HepG2 (cell line): ENCODE measurements around the gene PDE4D.

Source experiments
- AFF4 ChIP-seq: sonication (generic); formaldehyde crosslinking; IDR thresholded peaks from 2 replicates; pipeline ENCODE4 v1.4.0; 2020; ENCODE audit warnings: missing genetic modification reagents
- ARID2 ChIP-seq: sonication (generic); formaldehyde crosslinking; IDR thresholded peaks from 2 replicates; pipeline ENCODE4 v1.8.1; 2022; ENCODE audit warnings: mild to moderate bottlenecking, missing genetic modification reagents, borderline replicate concordance
- GLI4 ChIP-seq: sonication (generic); formaldehyde crosslinking; IDR thresholded peaks from 2 replicates; pipeline ENCODE4 v1.5.1; 2020; ENCODE audit warnings: missing genetic modification reagents, mild to moderate bottlenecking, moderate library complexity, borderline replicate concordance
- HDAC6 ChIP-seq: fragments of 200-600 bp; sonication (generic); IDR thresholded peaks from 2 replicates; pipeline ENCODE4 v1.7.0; 2017; ENCODE audit warnings: mild to moderate bottlenecking, antibody characterized with exemption, low read length, low read depth
- HMG20A ChIP-seq: IDR thresholded peaks from 2 replicates; pipeline ENCODE4 v1.6.1; 2016; ENCODE audit warnings: borderline replicate concordance
- POLR2A ChIP-seq, 2 experiments: IDR thresholded peaks; 2 replicates each; pipeline ENCODE4 v1.6.1; 2011; ENCODE audit warnings: low read depth in 2 of 2, low read length in 2 of 2, mild to moderate bottlenecking in 1 of 2, moderate library complexity in 1 of 2; ENCODE audit not compliant: insufficient read depth in 1 of 2
- REST ChIP-seq, 2 experiments: IDR thresholded peaks; 2 replicates each; pipeline ENCODE4 v1.6.1; 2011 to 2012; ENCODE audit warnings: low read length in 2 of 2, borderline replicate concordance in 1 of 2, low read depth in 1 of 2, mild to moderate bottlenecking in 1 of 2, moderate library complexity in 1 of 2
- RFX5 ChIP-seq: IDR thresholded peaks from 2 replicates; pipeline ENCODE4 v1.6.1; 2011; ENCODE audit warnings: low read depth, low read length, improper control_type of control experiment
- SIN3A ChIP-seq: IDR thresholded peaks from 2 replicates; pipeline ENCODE4 v1.6.1; 2011; ENCODE audit warnings: low read depth, mild to moderate bottlenecking, control low read depth, low read length, borderline replicate concordance
- ZNF557 ChIP-seq: sonication (generic); formaldehyde crosslinking; IDR thresholded peaks from 2 replicates; pipeline ENCODE4 v1.4.0; 2020; ENCODE audit warnings: missing genetic modification reagents
- TF ChIP-seq, protein P1 (sequence below): sonication (generic); formaldehyde crosslinking; IDR thresholded peaks from 2 replicates; pipeline ENCODE4 v1.5.0; 2020; ENCODE audit warnings: mild to moderate bottlenecking, missing genetic modification reagents, moderate library complexity
- TF ChIP-seq, protein P2 (sequence below), 2 experiments: sonication (generic) in 1 of 2; formaldehyde crosslinking in 1 of 2; IDR thresholded peaks; 2 replicates each; pipeline versions ENCODE4 v1.5.1 to v1.6.1; 2011 to 2020; ENCODE audit warnings: borderline replicate concordance in 1 of 2, low read depth in 1 of 2, low read length in 1 of 2, mild to moderate bottlenecking in 1 of 2, missing genetic modification reagents in 1 of 2, moderate library complexity in 1 of 2

- no peak for TF ChIP-seq HMG20A
- TF ChIP-seq, protein P1, sequence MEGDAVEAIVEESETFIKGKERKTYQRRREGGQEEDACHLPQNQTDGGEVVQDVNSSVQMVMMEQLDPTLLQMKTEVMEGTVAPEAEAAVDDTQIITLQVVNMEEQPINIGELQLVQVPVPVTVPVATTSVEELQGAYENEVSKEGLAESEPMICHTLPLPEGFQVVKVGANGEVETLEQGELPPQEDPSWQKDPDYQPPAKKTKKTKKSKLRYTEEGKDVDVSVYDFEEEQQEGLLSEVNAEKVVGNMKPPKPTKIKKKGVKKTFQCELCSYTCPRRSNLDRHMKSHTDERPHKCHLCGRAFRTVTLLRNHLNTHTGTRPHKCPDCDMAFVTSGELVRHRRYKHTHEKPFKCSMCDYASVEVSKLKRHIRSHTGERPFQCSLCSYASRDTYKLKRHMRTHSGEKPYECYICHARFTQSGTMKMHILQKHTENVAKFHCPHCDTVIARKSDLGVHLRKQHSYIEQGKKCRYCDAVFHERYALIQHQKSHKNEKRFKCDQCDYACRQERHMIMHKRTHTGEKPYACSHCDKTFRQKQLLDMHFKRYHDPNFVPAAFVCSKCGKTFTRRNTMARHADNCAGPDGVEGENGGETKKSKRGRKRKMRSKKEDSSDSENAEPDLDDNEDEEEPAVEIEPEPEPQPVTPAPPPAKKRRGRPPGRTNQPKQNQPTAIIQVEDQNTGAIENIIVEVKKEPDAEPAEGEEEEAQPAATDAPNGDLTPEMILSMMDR (CRISPR knock-in tag): no peak
- TF ChIP-seq POLR2A (IDR thresholded peaks at IDR 0.05; ENCODE audit: insufficient read depth in 1 of 2, low read depth in 2 of 2, low read length in 2 of 2): no peak
- no peak for TF ChIP-seq HDAC6
- no peak for TF ChIP-seq REST (IDR thresholded peaks at IDR 0.05; ENCODE audit: borderline replicate concordance in 1 of 2, low read depth in 1 of 2, low read length in 2 of 2)
- TF ChIP-seq GLI4 (CRISPR knock-in tag): no peak
- TF ChIP-seq, protein P2, sequence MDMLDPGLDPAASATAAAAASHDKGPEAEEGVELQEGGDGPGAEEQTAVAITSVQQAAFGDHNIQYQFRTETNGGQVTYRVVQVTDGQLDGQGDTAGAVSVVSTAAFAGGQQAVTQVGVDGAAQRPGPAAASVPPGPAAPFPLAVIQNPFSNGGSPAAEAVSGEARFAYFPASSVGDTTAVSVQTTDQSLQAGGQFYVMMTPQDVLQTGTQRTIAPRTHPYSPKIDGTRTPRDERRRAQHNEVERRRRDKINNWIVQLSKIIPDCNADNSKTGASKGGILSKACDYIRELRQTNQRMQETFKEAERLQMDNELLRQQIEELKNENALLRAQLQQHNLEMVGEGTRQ (IDR thresholded peaks at IDR 0.05; ENCODE audit: low read depth, low read length): no peak
- TF ChIP-seq, protein P2 (CRISPR knock-in tag; IDR thresholded peaks at IDR 0.05; ENCODE audit: borderline replicate concordance): no peak
- TF ChIP-seq ZNF557 (CRISPR knock-in tag): no peak
- TF ChIP-seq AFF4 (CRISPR knock-in tag): no peak
- TF ChIP-seq ARID2 (CRISPR knock-in tag): no peak
- no peak for TF ChIP-seq SIN3A
- no peak for TF ChIP-seq RFX5
Observed at GRCh38 chr5:59682542-59682941, 211.0 kb downstream of the PDE4D start.
